RWPE1 (cell line): ENCODE data around the gene TYROBP.

ENCODE experiments used
- CTCF ChIA-PET: fragments of 350-600 bp; sonication (Branson Sonifier 250); formaldehyde crosslinking; extraction: SDS; loops from one replicate; lab custom pipeline; 2021; lab: Yijun Ruan, JAX
- POLR2A ChIA-PET: fragments of 400-600 bp; formaldehyde crosslinking; extraction: SDS; loops from one replicate; lab custom pipeline; 2020; ENCODE audit warnings: antibody characterized with exemption; ENCODE audit not compliant: low non-redundant PET; lab: Yijun Ruan, JAX
- DNase-seq: peaks from one replicate; pipeline ENCODE4 v3.0.0; 2012; ENCODE audit warnings: low spot score
- H3K27ac ChIP-seq: fragments of 450-650 bp; 2 replicates; pipeline ENCODE4 v1.5.1; 2017
- TF ChIP-seq, protein P1 (sequence below): fragments of 450-650 bp; conservative IDR thresholded peaks from 2 replicates; pipeline ENCODE4 v1.5.1; 2017; ENCODE audit warnings: low read depth, mild to moderate bottlenecking

Gene TYROBP

GRCh38 chr19:35944556-35944955 is 36.5 kb upstream of the TYROBP start:
- CTCF ChIA-PET: interaction anchor here (0.6 kb wide), 1 partner anchor 104 kb away, joined by 6 read pairs; no protein-coding TSS in a partner anchor
- no peak for DNase-seq
- POLR2A ChIA-PET: no interaction called here
- TF ChIP-seq, protein P1, sequence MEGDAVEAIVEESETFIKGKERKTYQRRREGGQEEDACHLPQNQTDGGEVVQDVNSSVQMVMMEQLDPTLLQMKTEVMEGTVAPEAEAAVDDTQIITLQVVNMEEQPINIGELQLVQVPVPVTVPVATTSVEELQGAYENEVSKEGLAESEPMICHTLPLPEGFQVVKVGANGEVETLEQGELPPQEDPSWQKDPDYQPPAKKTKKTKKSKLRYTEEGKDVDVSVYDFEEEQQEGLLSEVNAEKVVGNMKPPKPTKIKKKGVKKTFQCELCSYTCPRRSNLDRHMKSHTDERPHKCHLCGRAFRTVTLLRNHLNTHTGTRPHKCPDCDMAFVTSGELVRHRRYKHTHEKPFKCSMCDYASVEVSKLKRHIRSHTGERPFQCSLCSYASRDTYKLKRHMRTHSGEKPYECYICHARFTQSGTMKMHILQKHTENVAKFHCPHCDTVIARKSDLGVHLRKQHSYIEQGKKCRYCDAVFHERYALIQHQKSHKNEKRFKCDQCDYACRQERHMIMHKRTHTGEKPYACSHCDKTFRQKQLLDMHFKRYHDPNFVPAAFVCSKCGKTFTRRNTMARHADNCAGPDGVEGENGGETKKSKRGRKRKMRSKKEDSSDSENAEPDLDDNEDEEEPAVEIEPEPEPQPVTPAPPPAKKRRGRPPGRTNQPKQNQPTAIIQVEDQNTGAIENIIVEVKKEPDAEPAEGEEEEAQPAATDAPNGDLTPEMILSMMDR: no peak
- H3K27ac ChIP-seq: no peak overlapping the region

GRCh38 chr19:35943321-35944301 is 35.5 kb upstream of the TYROBP start:
- TF ChIP-seq, protein P1: no peak
- H3K27ac ChIP-seq: peak overlapping the region; percentile 6; the same call in 1 of the 2 replicates
- ChIA-PET POLR2A (no interaction called here), CTCF (interaction anchor here (0.6 kb wide), 2 partner anchors 172 to 694 kb away, joined by 3 to 6 read pairs; no protein-coding TSS in a partner anchor)
- DNase-seq: no peak

DNA sequence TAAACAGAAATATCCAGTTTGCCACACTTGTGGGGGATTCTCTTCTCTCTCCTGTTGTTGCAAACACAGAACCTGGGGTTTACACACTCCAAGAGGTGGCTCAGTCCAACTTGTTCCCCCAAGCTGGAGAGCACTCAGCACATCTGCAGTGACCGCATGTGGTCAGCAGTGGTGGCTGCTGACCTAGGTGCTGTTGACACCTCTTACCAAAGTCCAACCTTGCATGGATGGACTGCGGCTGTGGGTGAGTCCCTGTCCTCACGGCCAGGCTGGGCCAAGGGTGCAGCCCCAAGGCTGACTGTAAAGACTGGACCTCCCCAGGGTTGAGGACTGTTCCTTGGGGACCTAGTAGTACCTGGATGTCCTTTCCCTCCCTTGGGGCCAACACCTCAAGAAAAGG is 34.1 kb upstream of the TYROBP start:
- no peak overlapping the region for H3K27ac ChIP-seq
- no peak for DNase-seq
- POLR2A ChIA-PET: no interaction called here
- TF ChIP-seq, protein P1: no peak
- CTCF ChIA-PET: no interaction called here

- peak overlapping the region; percentile 26; the same call in 1 of the 2 replicates for H3K27ac ChIP-seq
- DNase-seq: no peak
- ChIA-PET CTCF (no interaction called here), POLR2A (no interaction called here)
- TF ChIP-seq, protein P1: no peak
Observed at GRCh38 chr19:35940839-35941238, 32.7 kb upstream of the TYROBP start.

DNA sequence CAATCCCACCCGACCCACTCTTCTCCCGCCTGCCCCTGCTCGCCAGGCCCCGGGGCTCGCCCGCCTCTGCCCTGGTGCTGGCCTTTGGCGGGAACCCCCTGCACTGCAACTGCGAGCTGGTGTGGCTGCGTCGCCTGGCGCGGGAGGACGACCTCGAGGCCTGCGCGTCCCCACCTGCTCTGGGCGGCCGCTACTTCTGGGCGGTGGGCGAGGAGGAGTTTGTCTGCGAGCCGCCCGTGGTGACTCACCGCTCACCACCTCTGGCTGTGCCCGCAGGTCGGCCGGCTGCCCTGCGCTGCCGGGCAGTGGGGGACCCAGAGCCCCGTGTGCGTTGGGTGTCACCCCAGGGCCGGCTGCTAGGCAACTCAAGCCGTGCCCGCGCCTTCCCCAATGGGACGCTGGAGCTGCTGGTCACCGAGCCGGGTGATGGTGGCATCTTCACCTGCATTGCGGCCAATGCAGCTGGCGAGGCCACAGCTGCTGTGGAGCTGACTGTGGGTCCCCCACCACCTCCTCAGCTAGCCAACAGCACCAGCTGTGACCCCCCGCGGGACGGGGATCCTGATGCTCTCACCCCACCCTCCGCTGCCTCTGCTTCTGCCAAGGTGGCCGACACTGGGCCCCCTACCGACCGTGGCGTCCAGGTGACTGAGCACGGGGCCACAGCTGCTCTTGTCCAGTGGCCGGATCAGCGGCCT is 32.1 kb upstream of the TYROBP start:
- ChIA-PET CTCF (interaction anchor here (0.6 kb wide), 1 partner anchor 247 kb away, joined by 4 read pairs; no protein-coding TSS in a partner anchor), POLR2A (no interaction called here)
- TF ChIP-seq, protein P1: no peak
- DNase-seq: no peak
- peak overlapping the region; percentile 26; the same call in 1 of the 2 replicates for H3K27ac ChIP-seq
